Hematopoietic multipotent progenitor cell treated with erythropoietin and hydrocortisone succinate and interleukin-3 and kit ligand, for 6 days (in vitro differentiated cells): Measurements from ENCODE around the gene KCTD20.
"Not testable (repeated sequence)": the region's sequence is repeated elsewhere in the genome, so short reads cannot be mapped to it uniquely, and the experiment has no call there.

Experiments used
- DNase-seq: peaks from one replicate; pipeline ENCODE4 v3.0.0-alpha.2; 2015

KCTD20 gene

DNA sequence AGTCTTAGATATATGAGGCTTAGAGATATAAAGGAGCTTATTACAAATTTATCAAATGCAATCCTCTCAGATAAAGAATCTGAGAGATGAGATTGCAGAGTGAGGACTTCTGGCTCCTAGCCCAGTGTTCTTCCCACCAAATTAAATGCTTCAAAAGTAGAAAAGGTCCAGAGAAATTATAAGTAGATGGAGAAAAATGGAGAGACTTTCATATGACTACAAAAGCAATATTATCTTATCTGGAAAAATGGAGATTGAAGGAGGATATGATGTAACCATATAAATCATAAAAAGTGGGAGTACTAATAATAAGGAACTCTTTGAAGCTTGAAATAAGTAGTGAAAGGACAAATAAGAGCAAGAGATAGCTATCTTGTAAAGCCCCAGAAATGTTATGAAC lies 2.8 kb downstream of the KCTD20 start:
- no peak for DNase-seq

DNA sequence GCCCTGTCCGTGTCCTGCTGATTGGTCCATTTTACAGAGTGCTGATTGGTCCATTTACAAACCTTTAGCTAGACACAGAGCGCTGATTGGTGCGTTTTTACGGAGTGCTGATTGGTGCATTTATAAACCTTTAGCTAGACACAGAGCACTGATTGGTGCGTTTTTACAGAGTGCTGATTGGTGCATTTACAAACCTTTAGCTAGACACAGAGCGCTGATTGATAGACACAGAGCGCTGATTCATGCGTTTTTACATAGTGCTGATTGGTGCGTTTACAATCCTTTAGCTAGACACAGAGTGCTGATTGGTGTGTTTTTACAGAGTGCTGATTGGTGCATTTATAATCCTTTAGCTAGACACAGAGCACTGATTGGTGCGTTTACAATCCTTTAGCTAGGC lies 6.4 kb downstream of the KCTD20 start:
- DNase-seq = not testable (repeated sequence)

DNA sequence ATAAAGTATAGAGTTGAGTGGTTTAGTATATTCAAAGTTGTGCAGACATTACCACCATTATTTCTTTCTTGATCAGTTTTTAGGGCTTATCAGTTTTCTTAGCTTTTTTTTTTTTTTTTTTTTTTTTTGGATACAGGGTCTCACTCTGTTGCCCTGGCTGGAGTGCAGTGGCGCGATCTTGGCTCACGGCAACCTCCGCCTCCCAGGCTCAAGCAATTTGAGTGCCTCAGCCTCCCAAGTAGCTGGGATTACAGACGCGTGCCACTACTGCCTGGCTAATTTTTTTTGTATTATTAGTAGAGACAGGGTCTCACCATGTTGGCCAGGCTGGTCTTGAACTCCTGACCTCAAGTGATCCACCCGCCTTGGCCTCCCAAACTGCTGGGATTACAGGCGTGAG lies 10.1 kb downstream of the KCTD20 start:
- not testable (repeated sequence) for DNase-seq

DNA sequence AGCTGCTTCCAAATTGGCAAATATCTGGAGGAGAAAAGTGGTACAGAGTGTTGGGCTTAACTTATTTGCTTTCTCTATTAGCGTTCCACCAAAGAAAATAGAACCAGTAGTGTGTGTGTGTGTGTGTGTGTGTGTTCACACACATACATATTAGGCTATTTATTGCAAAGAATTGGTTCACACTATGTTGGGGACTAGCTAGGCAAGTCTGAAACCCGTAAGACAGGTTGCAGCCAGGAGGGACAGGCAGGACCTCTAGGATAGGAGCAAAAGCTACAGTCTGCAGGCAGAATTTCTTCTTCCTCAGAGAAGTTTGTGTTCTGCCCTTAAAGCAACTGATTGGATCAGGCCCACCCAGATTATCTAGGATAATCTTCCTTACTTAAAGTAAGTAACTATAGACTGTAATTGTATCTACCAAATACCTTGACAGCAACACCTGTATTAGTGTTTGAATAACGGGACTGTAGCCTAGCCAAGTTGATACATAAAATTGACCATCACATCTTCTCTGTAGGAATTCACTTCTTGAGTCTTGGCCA lies 12.8 kb downstream of the KCTD20 start:
- no peak for DNase-seq

DNA sequence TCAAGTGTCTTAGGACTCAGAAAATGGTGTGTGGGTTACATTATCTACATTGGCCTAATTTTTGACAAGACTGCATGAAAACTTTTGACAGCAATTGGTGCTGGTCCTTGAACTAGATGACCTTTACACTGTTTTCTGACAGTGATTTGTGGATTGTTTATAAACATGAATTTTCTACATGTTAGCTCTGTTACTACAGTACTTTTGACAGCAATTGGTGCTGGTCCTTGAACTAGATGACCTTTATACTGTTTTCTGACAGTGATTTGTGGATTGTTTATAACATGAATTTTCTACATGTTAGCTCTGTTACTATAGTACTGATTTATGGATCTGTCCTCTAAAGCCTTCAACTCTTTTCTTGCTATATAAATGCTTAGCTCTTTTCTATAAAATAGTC lies 16.7 kb downstream of the KCTD20 start:
- no peak for DNase-seq

DNA sequence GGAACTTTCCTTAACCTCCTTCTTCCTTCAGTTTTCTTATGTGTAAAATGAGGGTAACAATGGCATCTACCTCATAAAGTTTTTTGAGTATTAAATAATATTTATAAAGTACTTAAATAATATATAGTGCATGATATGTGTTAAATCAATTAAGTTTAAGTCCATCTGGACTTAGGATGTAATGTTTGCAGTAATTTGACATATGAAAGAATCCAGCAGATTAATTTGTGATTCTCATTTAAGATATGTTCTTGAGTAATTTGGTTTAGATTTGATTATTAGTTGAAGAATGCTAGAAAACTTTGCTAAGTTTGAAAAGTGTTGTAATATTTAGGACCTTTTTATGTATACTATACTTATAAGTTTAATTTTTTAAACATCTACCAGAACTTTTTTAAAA lies 18.1 kb downstream of the KCTD20 start:
- no peak for DNase-seq

DNA sequence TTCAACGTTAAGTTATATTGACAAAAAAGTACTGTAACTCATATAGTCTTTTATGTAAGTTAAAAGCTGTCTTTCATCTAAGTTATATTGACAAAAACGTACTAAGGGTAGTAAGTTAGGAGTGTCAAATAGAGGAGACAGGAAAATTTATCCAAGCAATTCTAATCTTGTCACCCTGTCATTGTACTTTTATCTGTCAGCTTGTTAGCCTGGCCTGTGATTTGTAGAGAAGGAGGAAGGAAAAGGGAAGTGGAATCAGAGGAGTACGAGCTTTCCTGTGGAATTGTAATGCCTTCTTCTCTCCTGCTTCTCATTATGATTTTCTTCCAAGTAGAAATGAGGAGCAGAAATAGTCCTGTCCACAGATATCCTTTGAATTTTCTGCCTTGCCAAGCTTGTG lies 18.8 kb downstream of the KCTD20 start:
- DNase-seq = no peak

DNA sequence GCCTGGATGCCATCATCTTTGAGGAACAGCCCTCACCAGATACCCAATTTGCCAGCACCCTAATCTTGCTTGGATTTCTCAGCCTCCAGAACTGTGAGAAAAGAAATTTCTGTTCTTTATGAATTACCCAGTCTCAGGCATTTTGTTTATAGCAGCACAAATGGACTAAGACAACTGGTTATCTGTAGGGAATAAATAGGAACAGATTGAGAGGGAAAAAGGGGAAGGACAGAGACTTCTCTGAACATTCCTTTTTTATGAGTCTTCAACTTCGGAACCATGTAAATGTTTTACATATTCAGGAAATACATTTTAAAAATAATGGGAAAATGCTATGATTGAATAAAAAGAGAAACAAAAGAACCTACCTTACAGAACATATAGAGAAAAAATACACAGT lies 20.9 kb downstream of the KCTD20 start:
- DNase-seq = no peak

DNA sequence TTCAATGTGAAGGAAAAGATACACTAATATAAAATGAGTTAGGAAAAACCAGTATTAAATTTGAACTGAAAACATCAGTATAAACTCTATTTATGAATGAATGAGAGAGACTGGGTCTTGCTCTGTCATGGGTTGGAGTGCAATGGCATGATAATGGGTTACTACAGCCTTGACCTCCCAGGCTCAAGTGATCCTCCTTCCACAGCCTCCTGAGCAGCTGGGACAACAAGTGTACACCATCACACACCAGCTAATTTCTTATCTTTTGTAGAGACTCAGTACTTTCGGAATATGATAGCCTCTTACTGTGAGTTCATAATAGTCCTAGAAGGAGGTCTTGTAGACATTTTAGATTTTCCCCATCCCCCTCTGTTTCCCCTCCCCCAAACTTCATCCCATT lies 21.4 kb downstream of the KCTD20 start:
- DNase-seq = no peak

DNA sequence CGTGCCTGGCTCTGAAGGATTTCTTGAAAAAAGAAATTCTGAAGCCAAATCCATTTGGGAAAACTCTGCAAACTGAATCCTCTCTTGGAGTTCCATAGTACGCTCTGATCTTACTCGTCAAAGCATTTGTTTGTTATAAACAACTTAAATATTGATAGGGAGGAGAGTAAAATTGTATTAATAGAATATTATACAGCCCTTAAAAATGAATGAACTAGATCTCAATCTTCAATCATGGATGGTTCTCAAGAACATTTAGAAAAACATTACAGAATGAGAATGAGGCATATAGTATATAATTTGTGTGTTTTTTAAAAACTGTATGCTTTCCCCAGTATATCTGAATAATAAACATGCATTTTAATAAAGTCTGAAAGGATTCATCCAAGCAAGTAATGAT lies 24.8 kb downstream of the KCTD20 start:
- no peak for DNase-seq

DNA sequence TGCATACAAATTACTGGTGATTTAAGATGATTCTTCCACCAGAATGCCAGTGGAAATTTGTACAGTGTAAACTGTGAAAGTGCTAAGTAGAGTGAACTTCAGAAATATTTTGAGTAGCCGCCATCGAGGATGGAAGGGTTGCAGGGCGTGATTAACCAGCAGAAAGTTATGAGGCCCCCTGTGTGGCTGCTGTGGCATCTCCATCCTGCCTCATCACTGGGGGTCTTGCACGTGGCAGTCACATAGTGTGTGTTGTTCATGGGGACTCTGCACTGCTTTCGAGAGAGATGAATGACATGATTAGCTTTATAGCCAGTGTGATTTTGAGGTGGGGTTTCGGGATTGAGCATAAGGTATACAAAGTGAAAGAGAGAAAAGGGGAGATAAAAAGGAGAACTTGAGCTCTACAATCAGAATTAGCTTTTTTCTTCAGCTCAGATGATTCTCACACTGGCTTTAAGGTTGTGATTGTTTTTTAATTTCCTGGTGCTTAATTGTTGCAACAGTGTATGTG lies 26.4 kb downstream of the KCTD20 start:
- no peak for DNase-seq

DNA sequence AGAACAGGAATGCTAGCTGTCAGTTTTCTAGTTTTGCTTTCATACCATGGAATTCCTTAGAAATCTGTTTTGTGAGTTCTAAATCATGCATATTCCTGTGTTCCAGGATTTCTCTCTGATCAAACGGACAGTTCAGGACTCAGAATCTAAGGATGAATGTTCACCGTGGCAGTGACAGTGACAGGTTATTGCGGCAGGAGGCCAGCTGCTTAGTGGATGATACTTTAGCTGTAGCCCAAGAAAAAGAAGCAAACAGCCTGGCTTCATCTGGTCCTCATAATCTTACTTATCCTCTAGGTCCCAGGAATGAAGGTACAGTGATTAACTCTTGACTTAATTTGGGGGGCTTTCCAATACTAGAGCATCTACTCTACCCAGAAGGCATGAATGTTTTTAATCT lies 27.1 kb downstream of the KCTD20 start:
- DNase-seq = no peak

DNA sequence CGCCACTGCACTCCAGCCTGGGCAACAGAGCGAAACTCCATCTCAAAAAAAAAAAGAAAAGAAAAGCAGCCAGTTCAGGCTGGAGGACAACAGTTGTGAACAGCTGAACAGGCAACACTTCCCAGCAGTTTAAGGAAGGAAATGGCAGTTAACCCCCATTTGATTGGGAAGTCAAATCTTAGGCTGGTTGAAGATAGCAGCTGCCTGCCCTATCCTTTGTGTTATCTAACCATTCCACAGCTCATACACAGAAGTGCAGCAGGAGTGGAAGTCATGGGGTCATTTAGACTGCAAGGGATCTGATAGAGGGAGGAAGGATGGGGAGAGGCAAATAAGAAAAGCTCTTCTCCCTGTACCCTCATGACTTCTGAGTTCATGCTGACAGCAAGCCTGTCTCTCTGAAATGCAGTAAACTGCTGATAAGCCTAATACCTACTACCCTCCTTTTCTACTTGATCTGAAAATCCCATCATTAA lies 35.3 kb downstream of the KCTD20 start:
- DNase-seq = peak; percentile 83

DNA sequence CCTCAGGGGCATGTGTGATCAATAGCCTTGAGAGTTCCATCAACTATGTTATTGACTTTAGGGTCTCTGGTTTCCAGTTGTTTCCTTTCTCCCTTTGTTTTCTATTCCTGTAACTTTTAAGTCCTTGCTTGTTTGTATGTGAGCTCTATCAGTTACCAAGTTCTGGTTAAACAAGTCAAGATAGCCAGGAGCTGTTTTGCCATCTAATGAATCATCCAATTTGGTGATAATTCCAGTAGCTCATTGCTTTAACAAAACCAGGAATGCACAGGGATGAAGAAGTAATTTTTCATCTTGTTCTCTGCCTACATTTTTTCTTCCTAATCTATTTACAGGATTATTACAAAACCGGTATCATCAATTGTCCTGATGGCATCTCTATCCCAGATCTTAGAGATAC lies 36.5 kb downstream of the KCTD20 start:
- no peak for DNase-seq

DNA sequence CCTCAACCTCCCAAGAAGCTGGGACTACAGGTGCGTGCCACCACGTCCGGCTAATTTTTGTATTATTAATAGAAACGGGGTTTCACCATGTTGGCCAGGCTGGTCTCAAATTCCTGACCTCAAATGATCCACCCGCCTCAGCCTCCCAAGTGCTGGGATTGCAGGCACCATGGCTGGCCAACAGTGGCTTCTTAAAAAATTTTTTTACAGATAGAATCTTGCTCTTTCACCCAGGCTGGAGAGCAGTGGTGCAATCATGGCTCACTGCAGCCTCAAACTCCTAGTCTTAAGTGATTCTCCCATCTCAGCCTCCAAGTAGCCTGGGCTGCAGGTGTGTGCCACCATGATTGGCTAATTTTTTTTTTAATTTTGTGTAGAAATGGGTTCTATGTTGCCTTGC lies 40.5 kb downstream of the KCTD20 start:
- not testable (repeated sequence) for DNase-seq

DNA sequence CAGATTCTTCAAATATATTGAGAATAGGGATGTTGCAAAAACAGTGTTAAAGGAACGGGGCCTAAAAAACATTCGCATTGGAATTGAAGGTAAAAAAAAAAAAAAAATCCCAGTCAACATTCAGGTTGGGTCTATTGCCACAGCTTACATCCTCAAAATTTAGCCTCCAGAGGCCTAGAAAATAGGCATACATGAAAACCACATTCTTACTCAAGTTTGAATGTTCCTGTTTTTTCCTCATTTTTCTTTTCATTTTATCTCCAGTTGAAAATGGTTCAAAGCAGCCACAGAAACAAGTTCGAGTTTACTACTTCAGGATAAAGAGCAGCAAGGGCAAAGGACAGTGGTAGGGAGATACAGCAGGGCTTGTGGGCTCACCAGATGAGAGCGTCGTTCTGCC lies 41.9 kb downstream of the KCTD20 start:
- DNase-seq = no peak

DNA sequence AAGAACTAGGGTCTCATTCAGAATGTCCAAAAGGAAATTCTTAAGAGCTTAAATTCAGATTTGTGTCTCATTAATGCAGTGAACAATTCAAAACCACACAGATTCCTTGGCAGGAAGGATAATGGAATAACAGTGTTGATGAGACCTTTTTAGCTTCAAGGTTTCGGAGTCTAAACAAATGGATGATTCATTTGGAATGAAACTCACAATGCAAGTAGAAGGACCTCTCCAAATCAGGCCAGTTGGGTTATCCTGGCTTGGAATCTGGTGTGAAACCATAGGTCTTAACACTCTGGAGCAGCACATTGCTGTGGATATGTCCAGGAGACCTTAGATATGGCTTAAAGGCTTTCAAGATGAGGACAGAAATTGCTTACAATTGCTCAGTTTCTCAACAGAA lies 44.9 kb downstream of the KCTD20 start:
- DNase-seq = no peak

DNA sequence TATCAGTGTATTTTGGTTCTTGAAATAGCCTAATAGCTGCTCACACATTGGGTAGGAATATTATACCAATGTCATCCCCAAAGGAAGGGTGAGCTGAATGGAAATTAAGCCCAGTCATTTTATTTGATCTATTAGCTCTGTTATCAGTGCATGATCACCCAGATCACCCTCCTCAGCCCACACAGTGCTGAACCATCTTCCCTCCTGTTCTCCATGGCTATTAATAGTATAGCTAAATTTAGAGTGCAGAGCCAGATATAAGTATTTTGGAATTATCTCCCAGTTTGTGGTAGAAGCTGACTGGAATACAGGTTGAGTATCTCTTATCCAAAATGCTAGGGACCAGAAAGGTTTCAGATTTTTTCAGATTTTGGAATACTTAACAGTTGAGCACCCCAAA lies 45.4 kb downstream of the KCTD20 start:
- DNase-seq = no peak

DNA sequence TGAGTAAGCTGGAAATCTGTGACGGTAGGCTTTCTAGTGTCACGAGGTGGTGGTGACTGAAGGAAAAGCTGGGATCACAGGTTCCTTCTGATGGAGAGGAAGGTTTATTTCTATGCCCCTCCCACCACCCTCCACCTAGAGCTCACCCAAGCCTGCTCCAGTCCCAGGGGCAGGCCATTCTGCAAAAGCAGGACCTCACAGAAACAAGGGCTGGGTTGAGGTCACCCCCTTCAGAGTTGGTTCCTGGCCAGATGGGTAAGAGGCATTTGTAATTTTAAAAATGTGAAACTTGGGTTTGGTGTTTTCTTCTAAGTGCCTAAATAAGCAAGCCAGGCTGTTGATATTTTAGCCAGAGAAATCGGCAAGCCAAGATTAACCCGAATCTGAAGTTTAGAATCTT lies 46.6 kb downstream of the KCTD20 start:
- DNase-seq = no peak

DNA sequence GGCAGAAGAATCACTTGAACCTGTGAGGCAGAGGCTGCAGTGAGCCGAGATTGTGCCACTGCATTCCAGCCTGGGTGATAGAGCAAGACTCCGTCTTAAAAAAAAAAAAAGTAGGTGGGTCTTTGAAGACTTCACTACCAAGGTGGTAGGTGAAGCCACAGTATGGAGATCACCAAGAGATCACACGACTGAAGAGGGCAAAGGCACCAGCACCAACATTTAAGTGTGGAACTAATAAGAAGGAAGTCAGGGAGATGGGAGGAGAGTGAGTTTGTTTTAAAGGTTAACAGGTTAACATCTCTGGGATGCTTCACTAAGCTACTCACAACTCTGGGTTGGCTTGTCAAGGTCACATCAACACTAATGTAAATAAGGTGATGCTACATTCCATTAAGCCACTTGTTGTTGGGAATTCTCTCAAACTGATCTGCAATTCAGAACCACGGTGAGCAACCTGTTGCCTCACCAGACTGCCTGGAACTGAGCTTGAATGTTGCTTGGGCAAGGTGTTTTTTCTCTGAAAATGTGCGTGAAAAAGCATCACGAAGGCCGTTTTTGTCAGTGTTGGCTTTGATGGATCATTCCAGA lies 48.7 kb downstream of the KCTD20 start:
- DNase-seq = no peak

DNA sequence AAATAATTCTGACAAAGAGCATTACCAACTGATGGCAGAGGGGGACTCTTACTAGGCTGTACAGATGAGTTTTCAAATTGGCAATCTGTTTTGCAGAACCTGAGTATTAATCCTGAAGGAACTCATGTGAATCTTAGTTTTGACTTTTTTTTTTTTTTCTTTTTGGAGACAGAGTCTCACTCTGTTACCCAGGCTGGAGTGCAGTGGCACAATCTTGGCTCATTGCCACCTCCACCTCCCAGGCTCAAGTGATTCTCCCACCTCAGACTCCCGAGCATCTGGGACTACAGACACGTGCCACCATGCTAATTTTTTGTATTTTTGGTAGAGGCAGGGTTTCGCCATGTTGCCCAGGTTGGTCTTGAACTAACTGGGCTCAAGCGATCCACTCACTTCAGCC lies 49.3 kb downstream of the KCTD20 start:
- DNase-seq = no peak

DNA sequence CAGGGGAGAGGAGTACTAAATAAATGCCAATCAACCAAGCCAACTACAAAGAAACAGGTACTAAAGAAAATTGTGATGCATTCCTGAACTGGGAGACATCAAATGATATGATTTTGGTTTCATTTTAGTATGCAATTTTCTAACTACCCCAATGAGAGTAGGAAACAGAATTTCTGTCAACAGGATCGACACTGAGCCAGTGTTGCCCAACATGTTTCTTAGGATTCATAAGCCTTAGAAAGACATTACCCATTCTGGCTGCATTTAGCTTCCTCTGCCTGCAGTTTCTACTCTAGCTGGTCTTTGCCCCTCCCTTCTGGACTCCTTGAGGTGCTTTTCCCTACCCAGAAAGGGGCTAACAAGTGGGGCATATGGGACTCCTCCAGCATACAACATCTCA lies 49.8 kb downstream of the KCTD20 start:
- DNase-seq = no peak

DNA sequence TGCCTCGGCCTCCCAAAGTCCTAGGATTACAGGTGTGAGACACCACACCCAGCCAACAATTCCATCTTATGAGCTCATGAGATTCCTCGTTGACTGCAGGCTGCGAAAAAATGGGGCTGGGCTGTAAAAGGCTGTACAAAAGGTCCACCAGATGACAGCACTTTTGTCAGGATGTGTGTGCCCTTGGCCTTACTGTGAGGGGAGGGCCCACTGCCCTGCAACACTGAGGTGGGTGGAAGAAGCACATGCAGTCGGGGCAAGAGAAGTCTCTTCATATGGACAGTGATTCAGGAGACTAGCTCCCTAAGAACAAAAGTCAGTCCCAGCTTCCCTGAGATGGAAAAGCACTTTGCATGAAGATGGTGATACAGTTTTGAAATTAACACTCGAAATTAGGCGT lies 50.5 kb downstream of the KCTD20 start:
- no peak for DNase-seq

DNA sequence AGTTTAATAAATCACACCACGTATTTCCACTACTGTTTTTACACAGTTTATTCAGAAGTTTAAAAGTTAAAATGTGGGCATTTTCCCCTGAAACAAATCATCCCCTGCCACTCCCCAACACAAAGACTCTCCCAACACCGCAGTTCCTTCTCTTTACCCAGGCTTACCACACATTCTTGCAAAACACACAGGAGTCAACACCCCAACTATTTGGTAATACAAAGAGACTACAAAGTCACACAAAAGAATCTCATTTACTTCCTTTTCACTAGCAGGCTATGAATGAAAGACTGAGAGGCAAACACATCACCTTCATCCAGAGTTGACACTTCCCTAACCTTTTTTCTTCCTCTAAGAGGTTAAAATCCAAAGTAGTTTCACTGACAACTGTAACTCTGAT lies 51.1 kb downstream of the KCTD20 start:
- DNase-seq = peak; percentile 67

DNA sequence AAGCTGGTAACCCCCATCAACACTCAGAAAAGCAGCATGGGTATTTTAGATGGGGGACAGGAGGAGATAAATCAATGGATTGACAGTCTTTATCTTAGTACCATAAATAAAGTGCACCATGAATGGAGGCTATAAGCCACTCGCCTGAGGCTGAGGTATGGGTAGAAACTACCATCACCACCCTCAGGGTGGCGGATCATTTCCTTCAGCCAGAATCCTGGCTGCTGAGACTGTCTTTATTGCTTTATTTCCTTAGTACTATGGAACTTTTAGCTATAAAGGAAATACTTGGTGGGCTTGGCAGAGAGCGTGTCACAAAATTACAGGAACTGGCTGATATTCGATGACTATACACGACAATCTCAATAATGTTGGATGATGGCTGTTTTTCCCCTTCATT lies 52.3 kb downstream of the KCTD20 start:
- no peak for DNase-seq
